GM21717 (cell line): ENCODE measurements around the gene DIRAS2.
"Not testable (repeated sequence)": the region's sequence is repeated elsewhere in the genome, so short reads cannot be mapped to it uniquely, and the experiment has no call there.

ENCODE experiments used
- ATAC-seq: cut with Tn5 transposase; IDR thresholded peaks from one replicate; pipeline ENCODE4 v1.9.1; 2021; ENCODE audit warnings: mild to moderate bottlenecking, moderate library complexity; ENCODE audit not compliant: unreplicated experiment

Gene DIRAS2

GRCh38 chr9:90642570-90643539 is at the start of gene DIRAS2:
TSS of gene DIRAS2 (minus strand) at chr9:90642824. CDS start at chr9:90613827, 28,997 bp downstream.
- no peak for ATAC-seq

- no peak for ATAC-seq
These were observed 42.1 kb upstream of the DIRAS2 start for GRCh38 chr9:90684736-90685135.

- ATAC-seq: no peak
These were observed 41.5 kb upstream of the DIRAS2 start for GRCh38 chr9:90684106-90684505.

DNA sequence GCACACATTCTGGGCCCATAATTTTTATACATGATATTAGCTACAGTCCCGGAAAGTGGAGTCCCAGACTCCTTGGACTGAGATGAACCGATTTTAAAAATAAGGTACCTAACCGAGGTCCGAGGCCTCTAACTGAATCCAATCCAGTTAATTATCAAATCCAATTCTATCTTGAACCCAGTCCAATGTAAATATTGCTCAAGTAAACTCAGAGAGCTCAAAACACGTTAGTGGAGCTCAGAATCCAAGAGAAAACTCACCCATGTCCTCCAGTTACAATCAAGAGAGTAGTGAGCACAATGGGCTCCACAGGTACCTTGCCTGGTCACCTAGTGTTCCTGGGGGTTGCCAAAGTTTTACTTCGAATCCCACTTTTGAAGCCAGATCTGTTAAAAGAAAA is 37.9 kb upstream of the DIRAS2 start:
- no peak for ATAC-seq

GRCh38 chr9:90665072-90665471 is 22.4 kb upstream of the DIRAS2 start:
- no peak for ATAC-seq

- no peak for ATAC-seq
These were observed 17.2 kb upstream of the DIRAS2 start for GRCh38 chr9:90659650-90660364.

DNA sequence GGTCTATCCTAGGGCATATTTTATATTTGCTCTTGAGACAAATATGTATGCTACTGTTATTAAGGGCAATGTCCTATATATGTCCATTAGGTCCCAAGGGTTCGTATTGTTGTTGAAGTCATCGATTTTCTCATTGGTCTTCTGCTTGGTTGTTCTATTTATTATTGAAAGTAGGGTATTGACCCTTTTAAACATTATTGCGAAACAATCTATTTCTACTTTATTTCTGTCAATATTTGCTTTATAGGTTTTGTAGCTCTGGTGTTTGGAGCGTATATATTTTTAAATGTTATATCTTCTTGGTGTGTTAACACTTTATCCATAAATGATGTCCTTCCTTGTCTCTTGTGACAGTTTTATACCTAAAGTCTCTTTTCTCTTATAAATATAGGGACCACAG is 16.2 kb upstream of the DIRAS2 start:
- ATAC-seq: no peak

DNA sequence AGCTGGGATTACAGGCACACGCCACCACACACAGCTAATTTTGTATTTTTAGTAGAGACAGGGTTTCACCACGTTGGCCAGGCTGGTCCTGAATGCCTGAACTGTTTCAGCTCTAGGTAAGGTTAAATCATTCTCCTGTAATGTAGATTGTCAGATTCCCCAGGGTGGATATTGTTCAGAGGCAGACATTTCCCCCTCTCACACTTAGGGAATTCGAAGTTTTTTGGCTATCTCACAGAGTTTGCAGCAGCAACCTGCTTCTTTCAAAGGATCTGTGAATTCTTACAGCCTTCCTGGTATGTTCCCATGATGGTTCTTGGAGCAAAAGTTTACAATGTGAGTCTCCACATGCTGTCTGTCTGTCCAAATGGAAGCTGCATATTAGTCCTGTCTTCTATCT is 15.6 kb upstream of the DIRAS2 start:
- no peak for ATAC-seq

- ATAC-seq: not testable (repeated sequence)
These were observed 14.3 kb upstream of the DIRAS2 start for GRCh38 chr9:90656876-90657275.

- ATAC-seq: no peak
These were observed 8.6 kb upstream of the DIRAS2 start for GRCh38 chr9:90651246-90651645.

DNA sequence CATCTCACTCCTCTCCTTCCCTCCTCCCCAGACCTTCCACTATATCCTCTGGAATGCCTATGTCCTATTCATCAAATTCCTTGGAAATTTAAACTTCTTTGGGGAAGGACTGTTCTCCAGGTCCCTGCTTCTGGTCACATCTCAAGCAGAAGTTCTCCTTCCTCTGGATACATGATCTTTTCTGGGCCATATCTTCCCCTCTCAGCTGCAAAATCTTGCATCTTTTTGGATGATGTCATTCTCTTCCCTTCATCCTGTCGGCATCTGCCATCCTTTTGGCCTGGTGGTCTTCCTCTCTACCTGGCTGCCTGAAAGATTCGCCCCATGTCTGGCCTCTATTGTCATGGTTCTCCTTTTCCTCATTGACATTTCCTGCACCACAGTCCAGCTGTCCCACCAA is 5.2 kb upstream of the DIRAS2 start:
- no peak for ATAC-seq

DNA sequence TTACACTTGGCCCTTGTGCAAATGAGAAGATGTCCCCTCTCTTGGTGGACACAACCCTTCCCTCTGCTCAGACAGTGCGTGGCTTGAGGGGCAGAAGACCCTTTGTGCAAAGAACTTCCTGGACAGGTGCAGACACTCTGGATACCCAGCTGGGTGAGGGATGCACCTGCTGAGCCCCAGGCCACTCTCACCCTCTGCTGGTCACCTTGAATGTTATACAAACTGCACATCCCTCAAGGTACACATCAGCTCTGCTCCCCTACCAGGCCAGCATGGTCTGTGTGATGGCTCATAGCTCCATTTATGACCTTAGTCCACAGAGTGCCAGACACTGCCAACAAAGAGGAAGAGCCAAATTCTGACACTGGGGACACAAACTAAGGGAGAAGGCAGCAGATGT is 3.1 kb upstream of the DIRAS2 start:
- ATAC-seq: no peak

DNA sequence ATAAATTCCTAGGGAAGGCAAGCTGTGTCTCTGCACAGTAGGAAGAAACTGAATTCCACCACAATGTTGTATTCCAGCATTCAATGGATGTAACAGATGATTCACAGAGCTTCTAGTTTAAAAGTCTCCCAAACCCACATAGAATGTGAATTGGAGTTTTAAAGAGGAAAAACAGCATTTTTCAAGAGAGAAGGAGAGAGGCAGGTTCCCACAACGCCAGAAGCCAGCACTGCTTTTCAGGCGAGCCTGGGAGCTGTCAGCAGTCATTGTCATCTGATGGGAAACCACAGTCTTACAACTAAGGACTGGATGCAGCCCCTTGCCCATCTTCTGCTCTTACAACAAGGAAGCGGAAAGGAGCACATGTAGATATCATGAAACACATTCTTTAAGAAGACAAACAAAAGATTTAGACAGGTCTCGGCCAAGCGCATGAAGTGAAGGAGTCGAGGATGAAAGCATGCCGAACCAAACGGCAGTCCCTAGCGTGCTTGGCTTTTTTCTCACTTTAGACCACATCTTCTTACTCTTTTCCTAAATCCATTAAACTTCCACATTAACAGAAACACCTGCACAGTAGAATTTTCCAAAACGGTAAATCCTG is 638 bp downstream of the DIRAS2 start:
- ATAC-seq: no peak

GRCh38 chr9:90641086-90641485 is 1.5 kb downstream of the DIRAS2 start:
- no peak for ATAC-seq

DNA sequence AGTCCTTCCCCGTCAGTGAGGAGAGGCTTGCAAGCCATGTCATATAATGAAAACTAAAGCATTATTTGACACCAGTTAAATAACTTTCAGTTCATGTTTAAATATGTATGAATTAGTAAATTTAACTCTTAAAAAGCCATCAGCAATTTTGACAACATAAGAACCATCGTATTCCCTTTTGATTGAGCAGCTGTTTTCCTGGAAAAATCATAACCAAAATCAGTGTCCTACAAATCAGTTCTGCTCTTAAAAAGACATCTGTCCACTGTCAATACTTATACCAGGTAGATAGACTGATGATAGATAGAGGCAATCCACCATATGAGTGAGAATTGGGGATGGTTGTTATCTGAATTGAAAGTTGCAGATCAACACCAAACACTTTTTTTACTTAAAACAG is 2.3 kb downstream of the DIRAS2 start:
- ATAC-seq: no peak

GRCh38 chr9:90637626-90638025 is 5.0 kb downstream of the DIRAS2 start:
- no peak for ATAC-seq

- no peak for ATAC-seq
These were observed 9.9 kb downstream of the DIRAS2 start for GRCh38 chr9:90632647-90633207.

GRCh38 chr9:90631964-90632363 is 10.7 kb downstream of the DIRAS2 start:
- no peak for ATAC-seq

GRCh38 chr9:90629991-90630390 is 12.6 kb downstream of the DIRAS2 start:
- ATAC-seq: no peak

DNA sequence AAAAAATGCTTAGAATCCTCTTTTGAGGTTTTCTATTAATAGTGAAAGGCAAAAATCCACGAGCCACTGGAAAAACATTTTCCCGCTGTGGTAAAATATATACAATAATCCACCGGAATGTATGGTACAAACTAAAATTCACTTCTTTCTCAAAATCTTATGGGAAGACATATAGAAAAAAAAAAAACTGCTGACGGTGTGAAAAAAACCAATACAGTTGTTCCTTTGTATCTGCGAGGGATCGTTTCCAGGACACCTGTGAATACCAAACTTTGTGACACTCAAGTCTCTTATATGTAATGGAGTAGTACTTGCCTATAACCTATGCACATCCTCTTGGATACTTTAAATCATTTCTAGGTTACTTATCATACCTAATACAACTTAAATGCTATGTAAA is 13.3 kb downstream of the DIRAS2 start:
- ATAC-seq: no peak

DNA sequence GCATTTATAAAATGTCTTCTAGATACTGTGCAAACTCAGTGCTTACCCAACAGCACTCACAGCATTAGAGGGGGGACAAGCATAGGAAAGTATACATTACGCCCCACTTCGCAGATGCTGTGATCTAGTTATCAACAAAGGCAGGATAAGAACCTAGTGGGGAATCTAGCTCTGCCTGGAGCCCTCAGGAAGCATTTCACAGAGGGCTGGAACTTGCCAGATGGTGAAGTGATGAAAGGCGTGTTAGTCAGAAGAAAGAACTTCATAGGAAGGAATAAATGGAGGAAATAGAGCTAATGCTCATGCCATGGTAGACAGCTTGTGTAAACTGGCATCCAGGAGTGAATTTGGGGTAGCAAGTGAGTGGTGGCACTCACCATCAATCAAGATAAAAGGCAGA is 25.8 kb downstream of the DIRAS2 start:
- no peak for ATAC-seq
